ENCODE data around the gene SMIM10L2A.
"Not testable (repeated sequence)": the region's sequence is repeated elsewhere in the genome, so short reads cannot be mapped to it uniquely, and the experiment has no call there.

Gene SMIM10L2A

GRCh38 chrX:135423173-135423864, 1.6 kb downstream of the SMIM10L2A start:
- FAIRE-seq, result not testable (repeated sequence)

DNA sequence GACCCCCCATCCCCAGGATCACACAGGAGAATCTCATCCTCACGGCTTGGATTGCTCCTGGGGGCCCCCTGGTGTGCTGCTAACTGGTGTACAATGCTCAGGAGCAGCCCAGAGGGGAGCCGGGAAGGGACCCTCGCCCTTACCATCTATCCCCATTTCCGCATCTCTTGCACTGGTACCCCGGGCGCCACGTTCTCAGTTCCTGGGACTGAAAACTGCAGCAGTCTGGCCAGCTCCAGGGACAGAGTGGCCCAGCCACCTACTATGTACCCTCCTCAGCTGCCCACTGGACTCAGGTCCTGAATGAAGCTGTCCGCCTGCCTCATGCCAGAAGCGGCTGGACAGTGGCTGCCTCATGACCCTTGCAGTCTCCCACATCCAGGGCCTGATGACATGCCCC, 2.7 kb downstream of the SMIM10L2A start:
- no peak for FAIRE-seq

DNA sequence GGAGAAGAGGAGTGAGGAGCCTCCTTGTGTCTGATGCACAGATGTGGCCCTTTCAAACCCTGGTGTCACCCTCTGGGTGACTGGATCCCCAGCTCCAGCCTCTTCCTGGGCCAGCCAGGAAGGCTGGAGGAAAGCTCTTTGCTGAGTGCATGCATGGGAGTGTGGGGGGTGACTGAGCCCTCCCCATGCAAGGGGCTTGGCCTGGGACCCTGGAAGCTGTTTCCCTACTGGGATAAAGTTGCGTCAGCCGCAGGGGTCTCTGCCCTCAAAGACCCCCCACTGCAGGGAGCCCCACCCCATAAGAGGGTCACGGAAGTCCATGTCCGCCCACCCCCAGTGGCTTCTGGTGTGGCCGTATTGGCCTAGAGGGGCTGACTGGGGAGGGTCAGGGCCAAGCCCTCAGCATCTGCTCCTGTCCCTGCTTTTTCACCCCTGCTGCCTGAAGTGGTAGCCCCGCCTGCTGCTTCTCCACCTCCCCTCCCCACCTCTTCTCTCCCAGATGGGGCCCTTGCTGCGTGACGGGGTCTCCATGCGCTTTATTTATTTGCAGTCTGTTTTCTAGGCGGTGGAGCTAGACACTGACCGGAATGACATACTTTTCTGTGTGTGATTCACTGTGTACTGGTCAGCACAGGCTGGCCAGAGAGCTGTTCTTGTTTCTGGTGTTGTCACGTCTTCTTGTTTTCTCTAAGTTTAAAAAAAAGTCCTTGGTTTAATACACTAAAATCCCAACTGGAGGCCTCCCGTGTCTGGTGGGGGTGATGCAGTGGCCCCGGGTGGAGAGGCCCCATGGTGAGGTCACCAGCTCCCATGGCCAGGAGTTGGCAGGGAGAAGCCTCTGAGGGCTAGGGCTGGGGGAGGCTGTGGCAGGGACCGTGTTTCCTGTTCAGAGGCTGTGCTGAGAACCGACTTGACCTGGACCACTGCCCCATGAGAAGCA, 3.6 kb downstream of the SMIM10L2A start:
- FAIRE-seq, result no peak

DNA sequence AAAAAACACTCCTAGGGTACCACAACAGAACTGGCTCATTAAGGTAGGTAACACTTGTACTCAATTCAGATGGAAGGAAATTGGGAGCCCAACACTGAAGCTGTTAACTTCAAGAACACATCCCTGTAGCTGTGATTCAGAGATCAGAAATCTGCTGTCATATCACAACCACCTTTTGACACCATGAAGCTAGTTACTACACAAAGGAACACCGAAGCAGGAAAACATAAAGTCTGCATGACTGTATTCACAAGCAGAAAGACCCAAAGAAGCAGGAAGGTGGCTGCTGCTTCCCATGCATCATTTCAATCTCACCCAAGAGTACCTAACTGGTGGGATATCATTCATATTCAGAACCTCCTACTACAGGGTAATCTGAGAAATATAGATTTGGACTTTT, 7.7 kb downstream of the SMIM10L2A start:
- FAIRE-seq, result no peak

DNA sequence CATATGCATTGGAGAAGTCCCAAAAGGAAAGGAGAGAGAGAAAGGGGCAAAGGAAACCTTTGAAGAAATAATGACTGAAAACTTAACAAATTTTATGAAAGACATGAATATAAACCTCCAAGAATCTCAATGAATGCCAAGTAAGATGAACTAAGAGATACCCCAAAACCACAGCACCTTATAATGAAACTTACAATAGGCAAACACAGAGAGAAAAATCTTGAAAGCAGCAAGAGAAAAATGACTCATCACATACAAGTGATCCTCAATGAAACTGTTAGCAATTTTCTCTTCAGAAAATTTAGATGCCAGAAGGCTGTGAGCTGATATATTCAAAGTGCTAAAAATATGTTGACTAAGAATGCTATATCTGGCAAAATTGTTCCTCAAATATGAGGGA, 10.1 kb downstream of the SMIM10L2A start:
- FAIRE-seq, result no peak

GRCh38 chrX:135432453-135432852, 10.7 kb downstream of the SMIM10L2A start:
- no peak for FAIRE-seq

GRCh38 chrX:135432881-135433521, 11.3 kb downstream of the SMIM10L2A start:
- FAIRE-seq, result no peak

DNA sequence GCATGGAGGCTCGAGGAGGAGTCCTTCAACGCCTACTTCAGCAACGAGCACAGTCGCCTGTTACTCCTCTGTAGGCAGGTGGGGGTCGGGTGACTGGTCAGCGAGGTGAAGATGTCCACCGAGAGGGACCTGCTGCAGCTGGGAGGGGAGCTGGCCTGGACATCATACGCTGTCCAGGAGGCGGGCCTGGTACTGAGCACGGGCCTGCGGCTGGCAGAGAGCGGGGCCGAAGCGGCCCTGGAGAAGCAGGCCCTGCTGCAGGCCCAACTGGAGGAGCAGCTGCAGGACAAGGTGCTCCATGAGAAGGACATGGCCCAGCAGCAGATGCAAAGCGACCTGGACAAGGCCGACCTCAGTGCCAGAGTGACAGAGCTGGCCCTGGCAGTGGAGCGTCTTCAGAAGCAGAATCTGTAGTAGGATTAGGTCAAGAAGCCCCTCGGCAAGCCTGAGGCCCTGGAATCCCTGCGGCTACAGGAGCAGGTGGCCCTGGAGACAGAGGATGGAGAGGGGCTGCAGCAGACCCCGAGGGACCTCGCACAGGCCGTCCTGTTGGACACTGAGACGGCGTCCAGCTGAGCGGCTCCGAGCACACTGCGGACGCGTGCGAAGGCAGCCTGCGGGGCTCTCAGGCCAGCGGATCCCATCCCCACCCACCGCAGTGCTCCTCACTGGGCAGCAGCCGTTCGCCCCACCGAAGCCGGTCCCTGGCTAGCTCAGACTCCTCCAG, 11.9 kb downstream of the SMIM10L2A start:
- FAIRE-seq, result no peak

DNA sequence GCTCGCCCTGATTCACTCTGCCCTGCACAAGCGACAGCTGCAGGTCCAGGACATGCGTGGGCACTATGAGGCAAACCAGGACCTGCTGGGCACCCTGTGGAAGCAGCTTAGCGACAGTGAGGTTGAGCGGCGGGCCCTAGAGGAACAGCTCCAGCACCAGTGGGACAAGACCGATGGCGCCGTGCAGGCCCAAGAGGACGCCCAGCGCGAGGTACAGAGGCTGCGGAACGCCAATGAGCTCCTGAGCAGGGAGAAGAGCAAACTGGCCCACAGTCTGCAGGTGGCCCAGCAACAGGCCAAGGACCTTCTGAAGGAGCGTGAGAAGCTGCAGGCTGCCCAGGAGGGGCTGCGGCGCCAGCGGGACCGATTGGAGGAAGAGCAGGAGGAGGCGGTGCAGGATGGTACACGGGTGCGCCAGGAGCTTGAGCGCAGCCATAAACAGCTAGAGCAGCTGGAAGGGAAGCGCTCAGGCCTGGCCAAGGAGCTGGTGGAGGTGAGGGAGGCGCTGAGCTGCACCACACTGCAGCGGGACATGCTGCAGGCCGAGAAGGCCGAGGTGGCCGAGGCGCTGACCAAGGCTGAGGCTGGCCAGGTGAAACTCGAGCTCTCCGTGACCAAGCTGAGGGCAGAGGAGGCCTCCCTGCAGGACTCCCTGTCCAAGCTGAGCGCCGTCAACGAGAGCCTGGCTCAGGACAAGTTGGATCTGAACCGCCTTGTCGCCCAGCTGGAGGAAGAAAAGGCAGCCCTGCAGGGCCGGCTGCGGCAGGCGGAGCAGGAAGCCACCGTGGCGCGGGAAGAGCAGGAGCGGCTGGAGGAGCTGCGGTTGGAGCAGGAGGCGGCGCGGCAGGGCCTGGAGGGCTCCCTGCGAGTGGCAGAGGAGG, 12.8 kb downstream of the SMIM10L2A start:
- no peak for FAIRE-seq

- FAIRE-seq, result no peak
Measured at GRCh38 chrX:135435139-135435922, 13.6 kb downstream of the SMIM10L2A start.

- FAIRE-seq, result no peak
Measured at GRCh38 chrX:135435933-135436332, 14.2 kb downstream of the SMIM10L2A start.

DNA sequence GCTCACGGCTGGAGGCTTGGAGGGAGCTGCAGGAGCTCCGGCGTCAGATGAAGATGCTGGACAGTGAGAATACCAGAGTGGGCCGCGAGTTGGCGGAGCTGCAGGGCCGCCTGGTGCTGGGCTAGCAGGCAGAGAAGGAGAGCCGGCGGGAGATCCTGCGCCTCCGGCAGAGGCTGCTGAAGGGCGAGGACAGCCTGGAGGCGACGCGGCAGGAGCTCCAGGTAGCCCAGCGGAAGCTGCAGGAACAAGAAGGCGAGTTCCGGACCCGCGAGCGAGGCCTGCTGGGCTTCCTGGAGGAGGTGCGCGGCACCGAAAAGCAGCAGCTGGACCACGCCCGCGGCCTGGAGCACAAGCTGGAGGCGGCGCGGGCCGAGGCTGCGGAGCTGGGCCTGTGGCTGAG, 14.7 kb downstream of the SMIM10L2A start:
- no peak for FAIRE-seq

DNA sequence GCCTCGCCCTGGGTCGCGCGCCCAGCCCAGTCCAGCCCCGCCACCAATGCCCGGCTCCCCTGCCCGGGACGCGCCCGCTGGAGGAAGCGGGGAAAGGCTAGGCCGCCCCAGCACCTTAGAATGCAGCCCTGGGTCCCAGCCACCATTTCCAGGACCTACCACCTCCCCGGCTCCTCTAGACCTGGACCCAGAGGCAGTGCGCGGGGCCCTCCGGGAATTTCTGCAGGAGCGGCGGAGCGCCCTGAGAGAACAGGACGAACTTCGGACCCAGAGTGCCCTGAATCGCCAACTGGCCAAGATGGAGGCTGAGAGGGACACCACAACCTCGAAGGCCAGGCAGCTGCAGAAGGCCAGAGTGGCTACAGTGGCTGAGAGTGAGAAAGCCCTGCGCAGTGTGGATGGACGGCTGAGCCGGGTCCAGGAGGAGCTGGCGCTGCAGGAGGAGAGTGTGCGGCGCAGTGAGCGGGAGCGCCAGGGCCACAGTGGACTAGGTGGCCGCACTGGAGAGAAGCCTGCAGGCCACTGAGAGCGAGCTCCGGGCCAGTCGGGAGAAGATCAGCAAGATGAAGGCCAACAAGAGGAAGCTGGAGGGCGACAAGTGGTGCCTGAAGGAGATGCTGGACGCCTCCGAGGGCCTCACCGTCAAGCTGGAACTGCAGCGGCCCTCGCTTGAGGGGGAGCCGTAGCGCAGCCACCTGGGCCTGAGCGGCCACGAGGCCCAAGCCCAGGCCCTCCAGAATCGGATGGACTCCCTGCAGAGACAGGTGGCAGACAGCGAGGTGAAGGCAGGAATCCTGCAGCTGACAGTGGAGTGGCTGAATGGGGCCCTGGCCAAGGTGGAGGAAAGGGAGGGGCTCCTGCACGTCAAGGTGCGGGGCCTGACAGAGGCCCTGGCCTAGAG, 15.5 kb downstream of the SMIM10L2A start:
- FAIRE-seq, result no peak

GRCh38 chrX:135437867-135438733, 16.4 kb downstream of the SMIM10L2A start:
- no peak for FAIRE-seq

GRCh38 chrX:135438734-135439043, 16.9 kb downstream of the SMIM10L2A start:
- no peak for FAIRE-seq

DNA sequence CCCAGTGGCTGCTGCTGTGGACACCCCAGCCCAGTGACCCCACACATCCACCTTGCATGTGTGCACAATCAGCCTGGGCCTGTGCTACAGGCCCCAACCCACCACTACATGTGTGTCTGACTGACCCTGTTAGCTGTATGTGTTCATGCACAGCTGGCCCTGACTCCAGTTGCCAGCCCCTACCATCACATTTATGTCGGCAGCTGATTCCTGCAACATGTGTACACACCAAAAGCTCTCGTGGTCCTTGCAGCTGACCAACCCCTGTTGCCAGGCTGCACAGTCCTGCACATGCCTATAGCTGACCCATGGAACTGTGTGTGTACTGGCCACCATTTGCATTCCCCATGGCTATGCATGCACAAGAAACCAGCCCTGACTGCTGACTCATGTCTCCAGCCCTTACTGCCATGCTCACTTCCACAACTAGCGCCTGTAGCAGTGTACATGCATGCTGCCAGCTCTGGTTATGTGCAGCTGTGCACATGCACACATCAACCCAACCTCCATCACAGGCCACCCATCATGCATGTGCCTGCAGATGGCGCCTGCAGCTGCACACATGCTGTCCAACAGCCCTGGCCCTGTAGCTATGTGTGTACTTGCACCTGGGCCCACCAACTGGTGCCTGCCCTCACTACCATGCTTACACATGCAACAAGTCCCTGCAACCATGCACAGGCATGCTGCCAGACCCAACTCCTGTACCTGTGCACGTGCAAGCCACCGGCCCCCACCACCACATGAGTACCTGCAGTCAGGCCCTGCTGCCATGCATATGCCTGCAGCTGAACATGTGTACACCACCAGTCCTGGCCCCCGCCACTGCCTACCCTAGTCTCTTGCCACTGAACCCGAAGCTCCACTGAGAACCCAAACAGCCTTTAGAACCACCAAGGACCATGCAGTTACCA, 28.1 kb downstream of the SMIM10L2A start:
- no peak for FAIRE-seq

DNA sequence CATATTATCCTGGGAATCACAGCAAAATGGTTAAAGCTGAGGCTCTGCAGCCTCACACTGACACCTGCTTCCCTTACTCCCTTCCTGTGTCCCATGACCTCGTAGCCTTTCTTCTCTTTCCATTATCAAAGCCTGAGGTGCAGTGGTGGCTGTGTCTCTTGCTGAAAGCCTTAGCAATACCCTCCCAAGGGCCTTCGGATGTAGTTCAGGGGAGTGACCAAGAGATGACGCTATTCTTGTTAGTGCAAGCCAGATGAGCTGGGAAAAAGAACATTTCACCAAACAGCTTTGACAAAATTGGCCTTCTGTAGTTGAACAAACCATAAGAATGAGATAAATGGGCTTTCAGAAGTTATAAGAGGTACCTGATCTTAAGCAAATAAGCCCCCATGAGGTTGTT, 31.6 kb downstream of the SMIM10L2A start:
- FAIRE-seq, result no peak

GRCh38 chrX:135454816-135455215, 33.1 kb downstream of the SMIM10L2A start:
- no peak for FAIRE-seq

Data from A204.1 (cell line).